WTC11 (cell line): ENCODE measurements around the gene HOXC11. TPM values are rescaled to one million over a fixed set of nuclear protein-coding genes. Genes with fewer than 3 reads are reported as not detected.

Experiments used
- ATAC-seq: fragments of 200-7000 bp; cut with Tn5 transposase; 2 replicates; pipeline ENCODE4 v1.10.0; 2021; ENCODE audit warnings: mild to moderate bottlenecking, moderate library complexity
- CTCF ChIA-PET: fragments of 300-600 bp; sonication (Branson Sonifier 250); formaldehyde crosslinking; loops from one replicate; lab custom pipeline; 2021; ENCODE audit warnings: antibody characterized with exemption; lab: Charles Lee
- POLR2A ChIA-PET: fragments of 350-600 bp; sonication (Branson Sonifier 250); formaldehyde crosslinking; loops from one replicate; lab custom pipeline; 2021; ENCODE audit warnings: antibody characterized with exemption; lab: Charles Lee
- DNase-seq: peaks from one replicate; pipeline ENCODE4 v3.0.0; 2021; ENCODE audit warnings: low spot score
- H3K27ac Mint-ChIP-seq: 2 replicates; pipeline ENCODE4 v1.8.0; 2021; ENCODE audit warnings: mixed read lengths
- H3K27me3 Mint-ChIP-seq: 2 replicates; pipeline ENCODE4 v1.8.0; 2021; ENCODE audit warnings: low read depth, mild to moderate bottlenecking, moderate library complexity, mixed read lengths
- H3K36me3 Mint-ChIP-seq: 2 replicates; pipeline ENCODE4 v1.8.0; 2021; ENCODE audit warnings: mixed read lengths
- H3K4me1 Mint-ChIP-seq: 2 replicates; pipeline ENCODE4 v1.8.0; 2022; ENCODE audit warnings: mixed read lengths
- H3K4me3 Mint-ChIP-seq: 2 replicates; pipeline ENCODE4 v1.8.0; 2021; ENCODE audit warnings: mild to moderate bottlenecking, moderate library complexity, mixed read lengths
- H3K9me3 Mint-ChIP-seq: 2 replicates; pipeline ENCODE4 v1.8.0; 2021; ENCODE audit warnings: mixed read lengths
- ELF4 ChIP-seq: sonication (generic); formaldehyde crosslinking; IDR thresholded peaks from 2 replicates; pipeline ENCODE4 v1.8.1; 2022; ENCODE audit warnings: low read depth, mild to moderate bottlenecking, moderate library complexity, missing genetic modification reagents
- FOXJ3 ChIP-seq: sonication (generic); formaldehyde crosslinking; IDR thresholded peaks from 2 replicates; pipeline ENCODE4 v1.9.0; 2021; ENCODE audit warnings: missing genetic modification reagents, mild to moderate bottlenecking, borderline replicate concordance
- FOXP4 ChIP-seq: sonication (generic); formaldehyde crosslinking; IDR thresholded peaks from 2 replicates; pipeline ENCODE4 v1.8.0; 2022; ENCODE audit warnings: mild to moderate bottlenecking, missing genetic modification reagents
- PRDM15 ChIP-seq: sonication (generic); formaldehyde crosslinking; IDR thresholded peaks from 2 replicates; pipeline ENCODE4 v1.8.0; 2022; ENCODE audit warnings: missing genetic modification reagents
- RELA ChIP-seq: sonication (generic); formaldehyde crosslinking; IDR thresholded peaks from 2 replicates; pipeline ENCODE4 v1.8.1; 2022; ENCODE audit warnings: missing genetic modification reagents, mild to moderate bottlenecking, borderline replicate concordance
- SMAD3 ChIP-seq: sonication (generic); formaldehyde crosslinking; IDR thresholded peaks from 2 replicates; pipeline ENCODE4 v1.8.0; 2022; ENCODE audit warnings: missing genetic modification reagents, mild to moderate bottlenecking, borderline replicate concordance
- TEAD4 ChIP-seq: sonication (generic); formaldehyde crosslinking; IDR thresholded peaks from 2 replicates; pipeline ENCODE4 v1.8.0; 2022; ENCODE audit warnings: mild to moderate bottlenecking, missing genetic modification reagents
- ZNF317 ChIP-seq: sonication (generic); formaldehyde crosslinking; IDR thresholded peaks from 2 replicates; pipeline ENCODE4 v1.8.1; 2023; ENCODE audit warnings: low read depth, mild to moderate bottlenecking, moderate library complexity, missing genetic modification reagents, borderline replicate concordance
- total RNA-seq: library from RNA; stranded (reverse); gene quantifications from 3 replicates; pipeline ENCODE4 v1.2.3, GENCODE V29; 2021
- TF ChIP-seq, protein P1 (sequence below): fragments of 250-450 bp; sonication (Bioruptor Pico); IDR thresholded peaks from 2 replicates; pipeline ENCODE4 v1.8.0; 2021; ENCODE audit warnings: mild to moderate bottlenecking
- TF ChIP-seq, protein P2 (sequence below): fragments of 250-450 bp; sonication (Bioruptor Pico); conservative IDR thresholded peaks from 2 replicates; pipeline ENCODE4 v1.9.0; 2021; ENCODE audit warnings: mild to moderate bottlenecking
- TF ChIP-seq, protein P3 (sequence below): sonication (generic); formaldehyde crosslinking; IDR thresholded peaks from 2 replicates; pipeline ENCODE4 v1.8.0; 2022; ENCODE audit warnings: mild to moderate bottlenecking, missing genetic modification reagents

Gene HOXC11
- total RNA-seq, 1 experiment from 2014 or later: not detected

- Mint-ChIP-seq H3K36me3 (no peaks in the 10 kb centered on the region), H3K9me3 (no peaks in the 10 kb centered on the region), H3K27me3 (peaks cover 100% of the 10 kb centered on the region), H3K4me1 (peaks cover 22% of the 10 kb centered on the region), H3K4me3 (no peak overlapping the region), H3K27ac (no peak overlapping the region)
- ChIA-PET CTCF (no interaction called here), POLR2A (no interaction called here)
- TF ChIP-seq ZNF317 (CRISPR knock-in tag) (no peak), RELA (CRISPR knock-in tag) (no peak), TEAD4 (CRISPR knock-in tag) (no peak), SMAD3 (no peak), PRDM15 (no peak), FOXP4 (no peak)
- TF ChIP-seq, protein P1, sequence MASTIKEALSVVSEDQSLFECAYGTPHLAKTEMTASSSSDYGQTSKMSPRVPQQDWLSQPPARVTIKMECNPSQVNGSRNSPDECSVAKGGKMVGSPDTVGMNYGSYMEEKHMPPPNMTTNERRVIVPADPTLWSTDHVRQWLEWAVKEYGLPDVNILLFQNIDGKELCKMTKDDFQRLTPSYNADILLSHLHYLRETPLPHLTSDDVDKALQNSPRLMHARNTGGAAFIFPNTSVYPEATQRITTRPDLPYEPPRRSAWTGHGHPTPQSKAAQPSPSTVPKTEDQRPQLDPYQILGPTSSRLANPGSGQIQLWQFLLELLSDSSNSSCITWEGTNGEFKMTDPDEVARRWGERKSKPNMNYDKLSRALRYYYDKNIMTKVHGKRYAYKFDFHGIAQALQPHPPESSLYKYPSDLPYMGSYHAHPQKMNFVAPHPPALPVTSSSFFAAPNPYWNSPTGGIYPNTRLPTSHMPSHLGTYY: no peak
- TF ChIP-seq, protein P2, sequence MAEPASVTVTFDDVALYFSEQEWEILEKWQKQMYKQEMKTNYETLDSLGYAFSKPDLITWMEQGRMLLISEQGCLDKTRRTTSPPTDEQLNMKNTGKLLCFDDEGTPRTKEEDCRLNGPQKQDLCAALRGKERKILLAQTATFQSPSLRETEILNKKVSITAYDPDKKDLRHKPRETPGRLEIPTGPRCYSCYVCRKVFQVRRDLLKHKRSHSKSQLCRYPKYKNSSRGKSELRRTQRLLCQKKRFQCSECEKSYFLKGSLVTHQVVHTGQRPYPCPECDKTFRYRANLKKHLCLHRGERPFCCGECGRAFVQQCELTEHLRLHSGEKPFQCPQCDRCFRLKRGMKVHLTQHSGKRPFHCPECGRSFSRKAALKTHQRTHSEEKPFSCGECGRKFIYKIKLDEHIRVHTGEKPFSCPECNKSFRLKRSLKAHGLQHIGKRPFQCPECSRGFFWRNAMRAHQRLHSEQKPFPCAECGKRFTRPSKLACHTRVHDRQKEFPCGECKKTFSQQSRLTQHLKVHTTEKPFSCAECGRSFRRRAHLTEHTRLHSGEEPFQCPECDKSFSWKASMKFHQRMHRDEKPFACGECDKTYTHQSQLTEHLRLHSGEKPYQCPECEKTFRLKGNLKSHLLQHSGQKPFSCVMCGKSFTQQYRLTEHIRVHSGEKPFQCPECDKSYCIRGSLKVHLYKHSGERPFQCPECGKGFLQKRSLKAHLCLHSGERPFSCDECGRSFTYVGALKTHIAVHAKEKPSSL (CRISPR knock-in tag): no peak
- TF ChIP-seq, protein P3, sequence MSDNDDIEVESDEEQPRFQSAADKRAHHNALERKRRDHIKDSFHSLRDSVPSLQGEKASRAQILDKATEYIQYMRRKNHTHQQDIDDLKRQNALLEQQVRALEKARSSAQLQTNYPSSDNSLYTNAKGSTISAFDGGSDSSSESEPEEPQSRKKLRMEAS (CRISPR knock-in tag): no peak
- DNase-seq (no peak), ATAC-seq (no peak)
These were observed 40.9 kb upstream of the HOXC11 start for GRCh38 chr12:53931844-53932581.

- no peak for TF ChIP-seq FOXJ3
- no peak for TF ChIP-seq ELF4 (CRISPR knock-in tag)
- TF ChIP-seq, all 79 proteins: peak for 0
These were observed 40.0 kb upstream of the HOXC11 start for GRCh38 chr12:53932915-53933314.

More at GRCh38 chr12:53932915-53933314, 40.0 kb upstream of the HOXC11 start:
- Mint-ChIP-seq H3K4me3 (no peak overlapping the region), H3K9me3 (no peaks in the 10 kb centered on the region), H3K4me1 (peaks cover 17% of the 10 kb centered on the region), H3K36me3 (no peaks in the 10 kb centered on the region), H3K27me3 (peaks cover 100% of the 10 kb centered on the region), H3K27ac (no peak overlapping the region)
- POLR2A ChIA-PET: no interaction called here
- no peak for DNase-seq
- CTCF ChIA-PET: no interaction called here
- no peak for ATAC-seq
